ENCODE results near the gene STK31. TPM values are rescaled to one million over a fixed set of nuclear protein-coding genes. Genes with fewer than 3 reads are reported as not detected.
"Not testable (repeated sequence)": the region's sequence is repeated elsewhere in the genome, so short reads cannot be mapped to it uniquely, and the experiment has no call there.

The STK31 gene
- total RNA-seq, 4 donors from 2014 or later, result 0.08 to 0.78 (median 0.27) TPM; not detected in 1

GRCh38 chr7:23715099-23715498 lies 5.1 kb downstream of the STK31 start:
- DNase-seq (ENCODE audit: low spot score in 2 of 2), result no peak
- intact Hi-C loops (cut with DNase I; ENCODE audit: low total_unique reads), result loop anchor here (5.0 kb wide), 1 partner anchor 143 kb away; no protein-coding TSS in a partner anchor
- TF ChIP-seq CTCF (IDR thresholded peaks at IDR 0.05) (no peak), POLR2A (IDR thresholded peaks at IDR 0.05) (no peak)

GRCh38 chr7:23717788-23718187 lies 7.8 kb downstream of the STK31 start:
- intact Hi-C loops (cut with DNase I; ENCODE audit: low total_unique reads), result loop anchor here (5.0 kb wide), 1 partner anchor 145 kb away; no protein-coding TSS in a partner anchor

More at GRCh38 chr7:23715099-23715498, 5.1 kb downstream of the STK31 start:
- no peak overlapping the region for H3K4me3 ChIP-seq (ENCODE audit: low read depth, poor library complexity, severe bottlenecking)
- WGBS, 2 donors, result 87 to 92% methylated on average over 6 of the region's 6 CpGs

GRCh38 chr7:23721456-23721855 lies 11.4 kb downstream of the STK31 start:
- no peak overlapping the region for H3K4me3 ChIP-seq (ENCODE audit: low read depth, poor library complexity, severe bottlenecking)
- intact Hi-C loops (cut with DNase I; ENCODE audit: low total_unique reads), result no loop called here
- TF ChIP-seq POLR2A (IDR thresholded peaks at IDR 0.05) (no peak), CTCF (IDR thresholded peaks at IDR 0.05) (no peak)
- no peak for DNase-seq (ENCODE audit: low spot score in 2 of 2)
- 72 to 78% methylated on average over 4 of the region's 4 CpGs for WGBS, 2 donors

More at GRCh38 chr7:23717788-23718187, 7.8 kb downstream of the STK31 start:
- H3K4me3 ChIP-seq (ENCODE audit: low read depth, poor library complexity, severe bottlenecking), result no peak overlapping the region
- TF ChIP-seq CTCF (IDR thresholded peaks at IDR 0.05), result no peak
- TF ChIP-seq POLR2A (IDR thresholded peaks at IDR 0.05), result no peak
- 98 to 100% methylated on average over 1 of the region's 1 CpG for WGBS, 2 donors
- DNase-seq (ENCODE audit: low spot score in 2 of 2), result no peak

DNA sequence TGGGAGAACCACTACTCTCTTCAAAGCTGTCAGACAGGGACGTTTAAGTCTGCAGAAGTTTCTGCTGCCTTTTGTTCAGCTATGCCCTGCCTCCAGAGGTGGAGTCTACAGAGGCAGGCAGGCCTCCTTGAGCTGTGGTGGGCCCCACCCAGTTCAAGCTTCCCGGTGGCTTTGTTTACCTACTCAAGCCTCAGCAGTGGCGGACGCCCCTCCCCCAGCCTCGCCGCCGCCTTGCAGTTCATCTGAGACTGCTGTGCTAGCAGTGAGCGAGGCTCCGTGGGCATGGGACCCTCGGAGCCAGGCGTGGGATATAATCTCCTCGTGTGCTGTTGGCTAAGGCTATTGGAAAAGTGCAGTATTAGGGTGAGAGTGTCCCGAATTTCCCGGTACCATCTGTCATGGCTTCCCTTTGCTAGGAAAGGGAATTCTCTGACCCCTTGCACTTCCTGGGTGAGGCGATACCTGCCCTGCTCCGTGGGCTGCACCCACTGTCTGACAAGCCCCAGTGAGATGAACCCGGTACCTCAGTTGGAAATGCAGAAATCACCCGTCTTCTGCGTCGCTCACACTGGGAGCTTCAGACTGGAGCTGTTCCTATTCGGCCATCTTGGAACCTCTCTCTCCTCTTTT lies 12.7 kb downstream of the STK31 start:
- intact Hi-C loops (cut with DNase I; ENCODE audit: low total_unique reads); H3K4me3 ChIP-seq (ENCODE audit: low read depth, poor library complexity, severe bottlenecking); DNase-seq (ENCODE audit: low spot score in 2 of 2): not testable (repeated sequence)
- WGBS, 2 donors, result 87% methylated on average over 20 to 21 of the region's 21 CpGs

GRCh38 chr7:23724113-23724512 lies 14.1 kb downstream of the STK31 start:
- intact Hi-C loops (cut with DNase I; ENCODE audit: low total_unique reads); DNase-seq (ENCODE audit: low spot score in 2 of 2); H3K4me3 ChIP-seq (ENCODE audit: low read depth, poor library complexity, severe bottlenecking): not testable (repeated sequence)
- WGBS, 2 donors, result 79 to 88% methylated on average over 4 of the region's 4 CpGs

DNA sequence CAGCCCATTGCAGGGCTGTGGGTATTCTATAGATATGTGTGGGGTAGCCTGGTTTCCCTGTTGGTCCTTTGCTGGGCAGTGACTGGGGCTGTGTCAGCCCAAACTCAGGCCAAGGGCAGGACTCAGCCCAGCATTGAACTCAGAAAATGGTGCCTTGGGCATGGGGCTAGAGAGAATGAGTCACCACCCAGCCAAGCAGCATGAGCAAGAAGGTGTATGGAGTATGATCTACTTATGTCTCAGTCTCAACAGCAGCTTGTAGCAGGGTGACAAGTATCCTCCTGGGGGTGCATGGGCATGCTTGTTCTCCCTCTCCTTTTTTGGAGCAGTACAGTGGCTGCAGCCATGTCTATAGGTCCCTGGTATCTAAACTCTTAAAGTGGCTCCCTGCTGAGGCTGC lies 32.0 kb downstream of the STK31 start:
- no peak for TF ChIP-seq POLR2A (IDR thresholded peaks at IDR 0.05)
- no peak for TF ChIP-seq CTCF (IDR thresholded peaks at IDR 0.05)
- no peak overlapping the region for H3K4me3 ChIP-seq (ENCODE audit: low read depth, poor library complexity, severe bottlenecking)
- intact Hi-C loops (cut with DNase I; ENCODE audit: low total_unique reads), result no loop called here
- no peak for DNase-seq (ENCODE audit: low spot score in 2 of 2)

GRCh38 chr7:23743226-23743625 lies 33.2 kb downstream of the STK31 start:
- no peak for DNase-seq (ENCODE audit: low spot score in 2 of 2)
- TF ChIP-seq CTCF (IDR thresholded peaks at IDR 0.05) (no peak), POLR2A (IDR thresholded peaks at IDR 0.05) (no peak)
- no peak overlapping the region for H3K4me3 ChIP-seq (ENCODE audit: low read depth, poor library complexity, severe bottlenecking)
- WGBS, 2 donors, result 92 to 93% methylated on average over 4 of the region's 4 CpGs
- intact Hi-C loops (cut with DNase I; ENCODE audit: low total_unique reads), result no loop called here

Measured in lower leg skin (tissue), 4 donors.